Neuronal stem cell (in vitro differentiated cells): ENCODE results near the gene ABCC8.

Experiments used
- DNase-seq: peaks from one replicate; pipeline ENCODE4 v3.0.0-alpha.2; 2013; ENCODE audit warnings: low spot score
- H2AFZ ChIP-seq: one replicate; pipeline ENCODE4 v1.6.1; 2013; ENCODE audit warnings: mild to moderate bottlenecking, low read length, inconsistent platforms
- H2AK5ac ChIP-seq: 2 replicates; pipeline ENCODE4 v1.6.1; 2013; ENCODE audit warnings: low read depth, mild to moderate bottlenecking, inconsistent platforms, low read length, moderate library complexity, mixed read lengths
- H2BK120ac ChIP-seq: 2 replicates; pipeline ENCODE4 v1.6.1; 2013; ENCODE audit warnings: low read depth, mild to moderate bottlenecking, inconsistent platforms, low read length, moderate library complexity, mixed read lengths
- H2BK12ac ChIP-seq: one replicate; pipeline ENCODE4 v1.6.1; 2013; ENCODE audit warnings: low read length, inconsistent platforms
- H2BK15ac ChIP-seq: 2 replicates; pipeline ENCODE4 v1.6.1; 2013; ENCODE audit warnings: mild to moderate bottlenecking, low read length, inconsistent platforms, mixed read lengths
- H2BK5ac ChIP-seq: one replicate; pipeline ENCODE4 v1.6.1; 2013; ENCODE audit warnings: inconsistent platforms, mild to moderate bottlenecking, low read length, moderate library complexity
- H3K14ac ChIP-seq: one replicate; pipeline ENCODE4 v1.6.1; 2013; ENCODE audit warnings: low read length, inconsistent platforms
- H3K18ac ChIP-seq: 2 replicates; pipeline ENCODE4 v1.6.1; 2013; ENCODE audit warnings: low read length, inconsistent platforms
- H3K23ac ChIP-seq: 2 replicates; pipeline ENCODE4 v1.6.1; 2013; ENCODE audit warnings: low read depth, mild to moderate bottlenecking, mixed read lengths, low read length, inconsistent platforms; ENCODE audit not compliant: poor library complexity
- H3K27ac ChIP-seq: replicated peaks from 3 replicates; pipeline ENCODE4 v1.5.1; 2013; ENCODE audit warnings: low read length, inconsistent platforms
- H3K27me3 ChIP-seq, 3 experiments: 2 replicates each; pipeline ENCODE4 v1.6.1; 2013; ENCODE audit warnings: low read length in 3 of 3, mild to moderate bottlenecking in 2 of 3, inconsistent platforms in 1 of 3, low read depth in 1 of 3, mixed read lengths in 1 of 3, moderate library complexity in 1 of 3; ENCODE audit not compliant: control insufficient read depth in 3 of 3, insufficient read depth in 3 of 3
- H3K36me3 ChIP-seq, 2 donors: replicated peaks in 1 of 2; 2 replicates each; pipeline ENCODE4 v1.6.1; 2013; ENCODE audit warnings: low read length in 2 of 2; ENCODE audit not compliant: control insufficient read depth in 2 of 2, insufficient read depth in 2 of 2
- H3K4ac ChIP-seq: 2 replicates; pipeline ENCODE4 v1.6.1; 2013; ENCODE audit warnings: inconsistent platforms, mild to moderate bottlenecking, low read length, moderate library complexity
- H3K4me1 ChIP-seq, 2 donors: 1 replicate in 1 of 2; 2 replicates in 1 of 2; pipeline ENCODE4 v1.6.1; 2013; ENCODE audit warnings: low read length in 2 of 2, low read depth in 1 of 2; ENCODE audit not compliant: control insufficient read depth in 2 of 2, insufficient read depth in 1 of 2
- H3K4me2 ChIP-seq: one replicate; pipeline ENCODE4 v1.6.1; 2013; ENCODE audit warnings: mild to moderate bottlenecking, low read length, inconsistent platforms; ENCODE audit not compliant: insufficient read depth, poor library complexity, severe bottlenecking
- H3K4me3 ChIP-seq, 2 donors: 2 replicates each; pipeline ENCODE4 v1.5.1; 2013; ENCODE audit warnings: low read length in 2 of 2, mild to moderate bottlenecking in 2 of 2, inconsistent platforms in 1 of 2, moderate library complexity in 1 of 2
- H3K79me1 ChIP-seq: one replicate; pipeline ENCODE4 v1.6.1; 2013; ENCODE audit warnings: low read depth, mild to moderate bottlenecking, inconsistent platforms, low read length, moderate library complexity
- H3K9ac ChIP-seq: one replicate; pipeline ENCODE4 v1.6.1; 2013; ENCODE audit warnings: mild to moderate bottlenecking, low read depth, low read length, inconsistent platforms; ENCODE audit not compliant: poor library complexity
- H3K9me3 ChIP-seq, 2 donors: replicated peaks in 1 of 2; 2 replicates each; pipeline versions ENCODE3 to v1.6.1; 2013; ENCODE audit warnings: low read length in 2 of 2, mild to moderate bottlenecking in 2 of 2, inconsistent platforms in 1 of 2, low read depth in 1 of 2, mixed read lengths in 1 of 2, moderate library complexity in 1 of 2; ENCODE audit not compliant: control insufficient read depth in 2 of 2, insufficient read depth in 1 of 2
- H4K8ac ChIP-seq: one replicate; pipeline ENCODE4 v1.6.1; 2013; ENCODE audit warnings: low read depth, mild to moderate bottlenecking, inconsistent platforms, low read length, moderate library complexity
- H4K91ac ChIP-seq: one replicate; pipeline ENCODE4 v1.6.1; 2013; ENCODE audit warnings: low read length, low read depth, mild to moderate bottlenecking, inconsistent platforms; ENCODE audit not compliant: poor library complexity
- WGBS, 2 donors: extraction: QIAGEN DNeasy Blood & Tissue Kit; methylation state at CpG; one replicate each; pipeline ENCODE4 v1.1.7; 2013; ENCODE audit warnings: missing lambda C conversion rate in 2 of 2, mixed read lengths in 1 of 2; ENCODE audit not compliant: insufficient read length in 2 of 2, insufficient replicate concordance in 1 of 2; ENCODE audit errors: extremely low coverage in 2 of 2; 5-methylcytosine and 5-hydroxymethylcytosine counted together

Gene ABCC8

DNA sequence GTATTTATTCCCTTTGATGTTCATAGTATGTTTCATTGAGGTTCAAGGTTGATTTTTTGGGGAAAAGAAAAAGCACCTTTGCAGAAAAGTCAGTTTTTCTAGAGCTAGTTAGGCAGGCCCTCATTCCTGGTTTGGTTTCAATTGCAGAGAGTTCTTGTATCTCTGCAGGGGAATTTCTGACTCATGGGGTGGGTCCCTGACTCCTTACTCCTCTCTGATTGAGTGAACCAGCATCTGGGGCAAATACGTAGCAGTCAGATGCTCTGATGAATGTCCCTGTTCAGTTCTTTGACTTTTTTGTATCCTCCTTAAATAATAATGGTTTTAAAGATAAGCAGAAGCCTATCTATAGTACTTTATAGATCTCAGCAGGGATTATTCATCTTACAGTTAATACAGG is 132.7 kb downstream of the ABCC8 start:
- Histone ChIP-seq H3K79me1 (no peaks in the 10 kb centered on the region), H2BK5ac (no peak overlapping the region), H3K14ac (no peak overlapping the region), H3K36me3 (no peaks in the 10 kb centered on the region), H2BK12ac (no peak overlapping the region), H2BK120ac (no peak overlapping the region), H2BK15ac (no peak overlapping the region), H3K23ac (no peak overlapping the region), H2AK5ac (no peak overlapping the region), H3K4me1 (no peaks in the 10 kb centered on the region), H3K27me3 (no peaks in the 10 kb centered on the region), H3K27ac (no peak overlapping the region), H3K4me3 (no peak overlapping the region), H3K9ac (no peak overlapping the region), H3K18ac (no peak overlapping the region), H3K4me2 (no peak overlapping the region), H4K8ac (no peak overlapping the region), H3K9me3 (no peaks in the 10 kb centered on the region), H3K4ac (no peak overlapping the region), H4K91ac (no peak overlapping the region), H2AFZ (no peak overlapping the region)
- DNase-seq, result no peak
- no CpG with 5 or more reads among the region's 1 CpG for WGBS, 2 donors

DNA sequence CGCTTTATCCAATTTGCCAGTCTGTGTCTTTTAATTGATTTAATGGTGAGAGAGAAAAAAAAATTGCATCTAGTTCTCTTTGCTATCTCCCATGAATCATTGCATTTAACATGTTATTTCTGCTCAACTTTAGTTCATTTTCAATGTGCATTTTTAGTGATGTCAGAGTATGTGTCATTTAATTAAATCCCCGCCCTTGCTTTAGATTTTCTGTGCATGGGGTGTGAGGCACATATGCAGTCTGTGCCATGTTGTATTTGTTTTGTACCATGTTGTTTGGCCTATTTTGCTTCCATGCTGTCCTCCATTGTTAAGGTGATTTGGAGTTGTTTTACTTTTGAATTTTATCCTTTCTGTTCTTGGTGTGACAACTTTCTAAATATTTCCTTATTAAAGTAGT is 133.4 kb downstream of the ABCC8 start:
- Histone ChIP-seq H3K4me2 (no peak overlapping the region), H3K36me3 (no peaks in the 10 kb centered on the region), H2AFZ (no peak overlapping the region), H2BK15ac (no peak overlapping the region), H4K91ac (no peak overlapping the region), H3K27me3 (no peaks in the 10 kb centered on the region), H3K4me1 (no peaks in the 10 kb centered on the region), H2BK12ac (no peak overlapping the region), H3K9ac (no peak overlapping the region), H2BK5ac (no peak overlapping the region), H3K14ac (no peak overlapping the region), H3K79me1 (no peaks in the 10 kb centered on the region), H3K4ac (no peak overlapping the region), H3K18ac (no peak overlapping the region), H2AK5ac (no peak overlapping the region), H3K27ac (no peak overlapping the region), H2BK120ac (no peak overlapping the region), H3K4me3 (no peak overlapping the region), H3K9me3 (no peaks in the 10 kb centered on the region), H4K8ac (no peak overlapping the region), H3K23ac (no peak overlapping the region)
- no peak for DNase-seq
- no CpG with 5 or more reads among the region's 2 CpGs for WGBS, 2 donors
